IMR-90 (cell line): ENCODE results near the gene RTRAF. TPM values are rescaled to one million over a fixed set of nuclear protein-coding genes. Genes with fewer than 3 reads are reported as not detected.
A peak's percentile ranks its signal among the peaks of the same experiment; 100 is the strongest.

ENCODE experiments used
- ATAC-seq: fragments of 200-7000 bp; cut with Tn5 transposase; 2 replicates; pipeline ENCODE4 v1.9.1; 2020; ENCODE audit warnings: low read depth, mild to moderate bottlenecking, moderate library complexity
- BruUV-seq: library from RNA; stranded (reverse); fragments of 400-500 nt; replicated peaks from 2 replicates; lab custom pipeline; 2021; lab: Mats Ljungman, UMichigan
- CTCF ChIA-PET: fragments of 300-600 bp; formaldehyde crosslinking; extraction: SDS; loops from one replicate; lab custom pipeline; 2021; ENCODE audit warnings: antibody characterized with exemption; lab: Yijun Ruan, JAX
- POLR2A ChIA-PET: fragments of 300-600 bp; sonication (Branson Sonifier 250); formaldehyde crosslinking; loops from one replicate; lab custom pipeline; 2022; ENCODE audit warnings: antibody characterized with exemption; ENCODE audit not compliant: unreplicated experiment; lab: Charles Lee
- DNase-seq: peaks from one replicate; pipeline ENCODE4 v3.0.0; 2013
- H2AFZ ChIP-seq: replicated peaks from 2 replicates; pipeline ENCODE3; 2013; ENCODE audit warnings: low read length, mild to moderate bottlenecking; ENCODE audit not compliant: poor library complexity
- H2AK5ac ChIP-seq: 2 replicates; pipeline ENCODE4 v1.6.1; 2013; ENCODE audit warnings: low read depth, low read length, inconsistent platforms
- H2AK9ac ChIP-seq: replicated peaks from 2 replicates; pipeline ENCODE3; 2013; ENCODE audit warnings: mild to moderate bottlenecking, low read depth, low read length, moderate library complexity; ENCODE audit not compliant: poor library complexity
- H2BK120ac ChIP-seq: 2 replicates; pipeline ENCODE4 v1.6.1; 2013; ENCODE audit warnings: low read depth, low read length, inconsistent platforms
- H2BK15ac ChIP-seq: 3 replicates; pipeline ENCODE4 v1.6.1; 2013; ENCODE audit warnings: low read depth, low read length, inconsistent platforms
- H2BK20ac ChIP-seq: 2 replicates; pipeline ENCODE4 v1.6.1; 2013; ENCODE audit warnings: low read depth, mild to moderate bottlenecking, inconsistent platforms, low read length, moderate library complexity
- H2BK5ac ChIP-seq: 2 replicates; pipeline ENCODE4 v1.6.1; 2013; ENCODE audit warnings: mild to moderate bottlenecking, low read depth, low read length, inconsistent platforms; ENCODE audit not compliant: poor library complexity, severe bottlenecking
- H3K14ac ChIP-seq: replicated peaks from 2 replicates; pipeline ENCODE4 v1.6.1; 2013; ENCODE audit warnings: low read depth, low read length, inconsistent platforms
- H3K18ac ChIP-seq: 2 replicates; pipeline ENCODE4 v1.6.1; 2013; ENCODE audit warnings: low read depth, low read length, control low read depth
- H3K23ac ChIP-seq: 2 replicates; pipeline ENCODE4 v1.6.1; 2013; ENCODE audit warnings: low read depth, low read length, inconsistent platforms
- H3K27ac ChIP-seq: 2 replicates; pipeline ENCODE4 v1.5.1; 2013; ENCODE audit warnings: mild to moderate bottlenecking, control low read depth, low read length; ENCODE audit not compliant: insufficient read depth
- H3K27me3 ChIP-seq: 2 replicates; pipeline ENCODE4 v1.6.1; 2013; ENCODE audit warnings: low read length; ENCODE audit not compliant: control insufficient read depth, insufficient read depth
- H3K36me3 ChIP-seq: 2 replicates; pipeline ENCODE4 v1.6.1; 2013; ENCODE audit warnings: low read length, mixed read lengths; ENCODE audit not compliant: control insufficient read depth, insufficient read depth
- H3K4ac ChIP-seq: 2 replicates; pipeline ENCODE4 v1.6.1; 2013; ENCODE audit warnings: low read depth, low read length, inconsistent platforms
- H3K4me1 ChIP-seq: 2 replicates; pipeline ENCODE4 v1.6.1; 2013; ENCODE audit warnings: low read length, mixed read lengths; ENCODE audit not compliant: control insufficient read depth, insufficient read depth
- H3K4me2 ChIP-seq: 2 replicates; pipeline ENCODE4 v1.6.1; 2013; ENCODE audit warnings: low read depth, mild to moderate bottlenecking, control low read depth, low read length, moderate library complexity
- H3K4me3 ChIP-seq: 2 replicates; pipeline ENCODE4 v1.5.1; 2013; ENCODE audit warnings: low read depth, mild to moderate bottlenecking, control low read depth, low read length, moderate library complexity; ENCODE audit not compliant: insufficient read depth
- H3K56ac ChIP-seq: 2 replicates; pipeline ENCODE4 v1.6.1; 2013; ENCODE audit warnings: low read length, inconsistent platforms; ENCODE audit not compliant: insufficient read depth; ENCODE audit errors: extremely low read depth
- H3K79me1 ChIP-seq, 2 experiments: 2 replicates each; pipeline ENCODE4 v1.6.1; 2013; ENCODE audit warnings: low read length in 2 of 2, inconsistent platforms in 1 of 2, low read depth in 1 of 2
- H3K9ac ChIP-seq: 2 replicates; pipeline ENCODE4 v1.6.1; 2013; ENCODE audit warnings: low read depth, low read length, control low read depth
- H3K9me1 ChIP-seq: 2 replicates; pipeline ENCODE4 v1.6.1; 2013; ENCODE audit warnings: low read length, inconsistent platforms; ENCODE audit not compliant: insufficient read depth
- H3K9me3 ChIP-seq: 2 replicates; pipeline ENCODE4 v1.6.1; 2013; ENCODE audit warnings: low read length; ENCODE audit not compliant: control insufficient read depth, insufficient read depth
- H4K20me1 ChIP-seq: 2 replicates; pipeline ENCODE4 v1.6.1; 2013; ENCODE audit warnings: low read length, inconsistent platforms; ENCODE audit not compliant: insufficient read depth
- H4K5ac ChIP-seq: 2 replicates; pipeline ENCODE4 v1.6.1; 2013; ENCODE audit warnings: mild to moderate bottlenecking, low read depth, low read length, control low read depth
- H4K8ac ChIP-seq, 2 experiments: 2 replicates each; pipeline ENCODE4 v1.6.1; 2013; ENCODE audit warnings: low read depth in 2 of 2, low read length in 2 of 2, control low read depth in 1 of 2, inconsistent platforms in 1 of 2
- H4K91ac ChIP-seq: 2 replicates; pipeline ENCODE4 v1.6.1; 2013; ENCODE audit warnings: low read depth, low read length, inconsistent platforms; ENCODE audit not compliant: insufficient read depth
- CEBPB ChIP-seq: IDR thresholded peaks from 2 replicates; pipeline ENCODE4 v1.6.1; 2012; ENCODE audit warnings: low read depth, low read length, improper control_type of control experiment
- CHD1 ChIP-seq: IDR thresholded peaks from 2 replicates; pipeline ENCODE4 v1.6.1; 2012; ENCODE audit warnings: low read depth, low read length, improper control_type of control experiment
- CTCF ChIP-seq: conservative IDR thresholded peaks from 2 replicates; pipeline ENCODE4 v1.5.1; 2012; ENCODE audit warnings: mild to moderate bottlenecking, low read depth, low read length, improper control_type of control experiment
- ELK1 ChIP-seq: fragments of 150-350 bp; IDR thresholded peaks from 2 replicates; pipeline ENCODE4 v1.6.1; 2016; ENCODE audit warnings: low read depth, mild to moderate bottlenecking, low read length, moderate library complexity, borderline replicate concordance
- FOS ChIP-seq: fragments of 150-350 bp; IDR thresholded peaks from 2 replicates; pipeline ENCODE4 v1.6.1; 2016; ENCODE audit warnings: low read depth, low read length
- MAFK ChIP-seq: IDR thresholded peaks from 2 replicates; pipeline ENCODE4 v1.6.1; 2012; ENCODE audit warnings: low read depth, low read length, improper control_type of control experiment
- MAZ ChIP-seq: IDR thresholded peaks from 2 replicates; pipeline ENCODE4 v1.6.1; 2012; ENCODE audit warnings: low read depth, mild to moderate bottlenecking, low read length, improper control_type of control experiment, moderate library complexity, borderline replicate concordance
- MXI1 ChIP-seq: IDR thresholded peaks from 2 replicates; pipeline ENCODE4 v1.6.1; 2012; ENCODE audit warnings: low read depth, mild to moderate bottlenecking, low read length, moderate library complexity, borderline replicate concordance
- NFE2L2 ChIP-seq: fragments of 150-350 bp; IDR thresholded peaks from 2 replicates; pipeline ENCODE4 v1.6.1; 2016; ENCODE audit warnings: low read depth, mild to moderate bottlenecking, low read length
- POLR2A ChIP-seq: IDR thresholded peaks from 2 replicates; pipeline ENCODE4 v1.6.1; 2012; ENCODE audit warnings: mild to moderate bottlenecking, low read depth, low read length
- RAD21 ChIP-seq: IDR thresholded peaks from 2 replicates; pipeline ENCODE4 v1.6.1; 2012; ENCODE audit warnings: low read length, improper control_type of control experiment
- RCOR1 ChIP-seq: IDR thresholded peaks from 2 replicates; pipeline ENCODE4 v1.6.1; 2012; ENCODE audit warnings: mild to moderate bottlenecking, low read length, improper control_type of control experiment; ENCODE audit not compliant: insufficient replicate concordance
- RFX5 ChIP-seq: IDR thresholded peaks from 2 replicates; pipeline ENCODE4 v1.8.0; 2012; ENCODE audit warnings: low read depth, mild to moderate bottlenecking, low read length, moderate library complexity
- SMC3 ChIP-seq: fragments of 150-350 bp; IDR thresholded peaks from 2 replicates; pipeline ENCODE4 v1.6.1; 2016; ENCODE audit warnings: low read depth, mild to moderate bottlenecking, antibody characterized with exemption, low read length, moderate library complexity
- USF2 ChIP-seq: fragments of 150-350 bp; IDR thresholded peaks from 2 replicates; pipeline ENCODE4 v1.6.1; 2017; ENCODE audit warnings: mild to moderate bottlenecking, antibody characterized with exemption, low read length, low read depth
- WGBS, 2 experiments: methylation state at CpG; one replicate each; pipeline versions ENCODE4 v1.1.5 to v1.1.7; 2013; ENCODE audit warnings: missing lambda C conversion rate in 2 of 2; ENCODE audit not compliant: insufficient read length in 1 of 2; ENCODE audit errors: extremely low coverage in 2 of 2; 5-methylcytosine and 5-hydroxymethylcytosine counted together
- dilution Hi-C: fragments of 300-500 bp; cut with HindIII; formaldehyde crosslinking; loops from one replicate; pipeline ENCODE4 v1.14.3; 2018; ENCODE audit warnings: low sequenced_read_pairs; ENCODE audit not compliant: unreplicated experiment
- in situ Hi-C: fragments of 300-500 bp; cut with MboI; formaldehyde crosslinking; loops from 3 replicates; pipeline ENCODE4 v1.14.3; 2019; ENCODE audit warnings: low sequenced_read_pairs, inconsistent platforms, mixed read lengths
- intact Hi-C: fragments of 100-400 bp; cut with micrococcal nuclease; formaldehyde crosslinking; loops from 2 replicates; pipeline ENCODE4 v1.10.0; 2022
- polyA plus RNA-seq, 3 experiments: library from polyadenylated mRNA; depleted of rRNA; stranded (reverse); fragments of >200 nt; gene quantifications; 2 replicates each; pipeline ENCODE4 v1.2.3, GENCODE V29; 2012; ENCODE audit warnings: low replicate concordance in 1 of 3
- total RNA-seq: library from RNA; depleted of rRNA; stranded (reverse); fragments of >200 nt; gene quantifications from 2 replicates; pipeline ENCODE4 v1.2.3, GENCODE V29; 2012

RTRAF gene
- total and polyA plus RNA-seq, 2 of the 4 experiments (the other 2 are of a cell fraction): 53.2 to 102 TPM

GRCh38 chr14:52015411-52016030 is 26.2 kb downstream of the RTRAF start:
- no peak overlapping the region for H2AFZ ChIP-seq
- DNase-seq (peak; percentile 17), ATAC-seq (peak; percentile 60)
- no peak overlapping the region for H3K9ac ChIP-seq
- no peak overlapping the region for H3K18ac ChIP-seq
- H3K4me2 ChIP-seq: no peak overlapping the region
- no peak overlapping the region for H3K14ac ChIP-seq
- H4K8ac ChIP-seq: no peak overlapping the region
- H3K4me1 ChIP-seq: peaks cover 4% of the 10 kb centered on the region; the same call in 1 of the 2 replicates
- H3K27ac ChIP-seq: no peak overlapping the region
- no peak overlapping the region for H3K4me3 ChIP-seq
- H3K4ac ChIP-seq: no peak overlapping the region
- H2BK20ac ChIP-seq: no peak overlapping the region
- dilution Hi-C loops (no loop called here), in situ Hi-C loops (loop anchor here (25.0 kb wide), 1 partner anchor 697 kb away; the partner anchor contains the start of gene PSMC6), intact Hi-C loops (no loop called here)
- WGBS, 2 experiments: 92% methylated on average over 1 of the region's 8 CpGs; no CpG with 5 or more reads in 1 of the 2 experiments
- no peak overlapping the region for H3K23ac ChIP-seq
- no TSS peak for BruUV-seq
- no peak overlapping the region for H3K56ac ChIP-seq
- CTCF ChIA-PET: interaction anchor here (0.5 to 0.6 kb wide), 3 partner anchors 9 to 133 kb away, joined by 3 read pairs; no protein-coding TSS in a partner anchor
- H4K20me1 ChIP-seq: no peaks in the 10 kb centered on the region
- no peak overlapping the region for H2AK9ac ChIP-seq
- no peak overlapping the region for H4K5ac ChIP-seq
- POLR2A ChIA-PET: no interaction called here
- peaks cover 40 to 70% of the 10 kb centered on the region in 2 experiments; a peak in 3 of 4 replicates for H3K79me1 ChIP-seq
- H2AK5ac ChIP-seq: no peak overlapping the region; the same call in 1 of the 2 replicates
- H2BK15ac ChIP-seq: no peak overlapping the region
- no peak overlapping the region for H2BK120ac ChIP-seq
- no peak overlapping the region for H4K91ac ChIP-seq
- no peaks in the 10 kb centered on the region for H3K27me3 ChIP-seq
- peaks cover 82% of the 10 kb centered on the region for H3K36me3 ChIP-seq
- H2BK5ac ChIP-seq: no peak overlapping the region
- H3K9me1 ChIP-seq: peaks cover 24% of the 10 kb centered on the region
- H3K9me3 ChIP-seq: no peaks in the 10 kb centered on the region
- TF ChIP-seq USF2: no peak
- TF ChIP-seq RAD21: peak; percentile 26; the same call in 1 of the 2 replicates
- TF ChIP-seq MXI1: no peak
- TF ChIP-seq MAFK: no peak
- TF ChIP-seq ELK1: no peak
- no peak for TF ChIP-seq RFX5
- TF ChIP-seq RCOR1: no peak
- no peak for TF ChIP-seq CHD1
- TF ChIP-seq NFE2L2: no peak
- no peak for TF ChIP-seq CEBPB
- TF ChIP-seq FOS: no peak
- no peak for TF ChIP-seq MAZ
- 0 out of 2 replicates have a peak, but pooled peaks have one; percentile 20 for TF ChIP-seq SMC3
- TF ChIP-seq POLR2A: no peak
- TF ChIP-seq CTCF: peak; percentile 39
